ENCODE results near the gene PSMG2. TPM values are rescaled to one million over a fixed set of nuclear protein-coding genes. Genes with fewer than 3 reads are reported as not detected.

Gene PSMG2
- total RNA-seq = 10 to 100 TPM; 37.7 to 46.0 TPM

GRCh38 chr18:12702221-12703095 is at the start of gene PSMG2, which contains the start of gene CEP76:
Gene PSMG2 (plus strand): TSS chr18:12703042. CDS start chr18:12703108, 66 bp downstream.
Gene CEP76 (minus strand): TSS chr18:12702723. CDS start chr18:12702548, 175 bp downstream.
- H3K9me3 ChIP-seq = no peaks in the 10 kb centered on the region
- no peak for TF ChIP-seq CTCF (IDR thresholded peaks at IDR 0.05)
- peaks cover 0 to 29% of the 10 kb centered on the region in 2 donors for H3K4me1 ChIP-seq
- peak; percentile 90 for DNase-seq (ENCODE audit: low spot score)
- peaks cover 15% of the 10 kb centered on the region for H3K36me3 ChIP-seq
- H3K27ac ChIP-seq = peak within 1 kb of the TSS; percentile 94 to 98
- H3K27me3 ChIP-seq = no peaks in the 10 kb centered on the region
- H3K4me3 ChIP-seq = peak within 1 kb of the TSS; percentile 81 to 92

GRCh38 chr18:12654971-12655370 is 47.9 kb upstream of the PSMG2 start:
- no peaks in the 10 kb centered on the region for H3K36me3 ChIP-seq
- H3K4me3 ChIP-seq = no peak overlapping the region
- no peak for TF ChIP-seq CTCF (IDR thresholded peaks at IDR 0.05)
- H3K27ac ChIP-seq = peak overlapping the region in 1 of 2 donors; percentile 99
- H3K27me3 ChIP-seq = no peaks in the 10 kb centered on the region
- peaks cover 0 to 52% of the 10 kb centered on the region in 2 donors for H3K4me1 ChIP-seq
- no peaks in the 10 kb centered on the region for H3K9me3 ChIP-seq
- DNase-seq (ENCODE audit: low spot score) = no peak

GRCh38 chr18:12656605-12656937 is 46.3 kb upstream of the PSMG2 start:
- no peaks in the 10 kb centered on the region for H3K9me3 ChIP-seq
- H3K4me3 ChIP-seq = peak overlapping the region; percentile 75 to 88
- peaks cover 0 to 47% of the 10 kb centered on the region in 2 donors for H3K4me1 ChIP-seq
- no peak for TF ChIP-seq CTCF (IDR thresholded peaks at IDR 0.05)
- DNase-seq (ENCODE audit: low spot score) = no peak
- no peaks in the 10 kb centered on the region for H3K36me3 ChIP-seq
- peak overlapping the region; percentile 95 to 99 for H3K27ac ChIP-seq
- H3K27me3 ChIP-seq = no peaks in the 10 kb centered on the region

- Histone ChIP-seq H3K4me1 (peaks cover 0 to 42% of the 10 kb centered on the region in 2 donors), H3K27ac (peak overlapping the region; percentile 95 to 99), H3K9me3 (no peaks in the 10 kb centered on the region), H3K4me3 (peak overlapping the region; percentile 75 to 88), H3K27me3 (no peaks in the 10 kb centered on the region), H3K36me3 (no peaks in the 10 kb centered on the region)
- DNase-seq (ENCODE audit: low spot score) = no peak
- TF ChIP-seq CTCF (IDR thresholded peaks at IDR 0.05) = no peak
Observed at GRCh38 chr18:12656938-12657683, 45.7 kb upstream of the PSMG2 start.

- Histone ChIP-seq H3K27me3 (no peaks in the 10 kb centered on the region), H3K9me3 (no peaks in the 10 kb centered on the region), H3K36me3 (no peaks in the 10 kb centered on the region), H3K4me3 (peak within 1 kb of the TSS; percentile 75 to 88), H3K27ac (peak within 1 kb of the TSS; percentile 95 to 99), H3K4me1 (peaks cover 0 to 34% of the 10 kb centered on the region in 2 donors)
- peak; percentile 68 for DNase-seq (ENCODE audit: low spot score)
- peak in 1 of 2 donors; percentile 48 for TF ChIP-seq CTCF (IDR thresholded peaks at IDR 0.05)
Observed at GRCh38 chr18:12657684-12658425, 45.0 kb upstream of the PSMG2 start, which contains the start of gene SPIRE1. Gene SPIRE1 (minus strand): TSS chr18:12658107. CDS start chr18:12657866, 241 bp downstream.
